GM12878 (cell line): ENCODE measurements around the gene ALOX12B. TPM values are rescaled to one million over a fixed set of nuclear protein-coding genes. Genes with fewer than 3 reads are reported as not detected.

Experiments
- ATAC-seq: fragments of 200-7000 bp; cut with Tn5 transposase; 3 replicates; pipeline ENCODE4 v1.9.1; 2020; ENCODE audit warnings: mild to moderate bottlenecking, moderate library complexity
- BruUV-seq: library from RNA; stranded (reverse); fragments of 400-500 nt; replicated peaks from 2 replicates; lab custom pipeline; 2021; lab: Mats Ljungman, UMichigan
- CTCF ChIA-PET: fragments of 300-600 bp; sonication (Branson Sonifier 250); formaldehyde crosslinking; extraction: SDS; loops from one replicate; lab custom pipeline; 2021; ENCODE audit warnings: inconsistent platforms; lab: Yijun Ruan, JAX
- POLR2A ChIA-PET: fragments of 350-600 bp; formaldehyde crosslinking; extraction: SDS; loops from one replicate; lab custom pipeline; 2021; ENCODE audit warnings: inconsistent platforms; lab: Charles Lee
- RAD21 ChIA-PET: fragments of 300-600 bp; sonication (Branson Sonifier 250); formaldehyde crosslinking; loops from one replicate; lab custom pipeline; 2023; ENCODE audit warnings: antibody characterized with exemption; ENCODE audit not compliant: unreplicated experiment; lab: Charles Lee
- SMC1A ChIA-PET: fragments of 300-600 bp; sonication (Branson Sonifier 250); formaldehyde crosslinking; loops from one replicate; lab custom pipeline; 2023; ENCODE audit not compliant: unreplicated experiment, uncharacterized antibody; lab: Charles Lee
- DNase-seq: peaks from one replicate; pipeline ENCODE4 v3.0.0-alpha.2; 2011; ENCODE audit warnings: low read depth, low spot score
- FAIRE-seq: peaks from 3 replicates; lab custom pipeline; 2011; peaks lifted over from hg19 to GRCh38; lab: Jason Lieb, UNC
- H2AFZ ChIP-seq: 2 replicates; pipeline ENCODE4 v1.6.0; 2011; ENCODE audit warnings: low read depth, low read length, control low read depth; ENCODE audit not compliant: control insufficient read depth
- H3K27ac ChIP-seq: 2 replicates; pipeline ENCODE4 v1.5.1; 2011; ENCODE audit warnings: control low read depth; ENCODE audit not compliant: control insufficient read depth, insufficient read depth
- H3K27me3 ChIP-seq, 2 experiments: replicated peaks in 1 of 2; 2 replicates each; pipeline versions ENCODE4 v1.6.0 to v1.6.1; 2011; ENCODE audit warnings: low read length in 1 of 2; ENCODE audit not compliant: control insufficient read depth in 2 of 2, insufficient read depth in 2 of 2
- H3K36me3 ChIP-seq, 2 experiments: 2 replicates each; pipeline ENCODE4 v1.5.1; 2011; ENCODE audit warnings: low read length in 1 of 2; ENCODE audit not compliant: control insufficient read depth in 2 of 2, insufficient read depth in 2 of 2
- H3K4me1 ChIP-seq: 2 replicates; pipeline ENCODE4 v1.6.1; 2011; ENCODE audit warnings: mild to moderate bottlenecking, low read length, moderate library complexity, mixed read lengths; ENCODE audit not compliant: control insufficient read depth, insufficient read depth
- H3K4me2 ChIP-seq: 2 replicates; pipeline ENCODE4 v1.6.0; 2011; ENCODE audit warnings: control low read depth; ENCODE audit not compliant: control insufficient read depth, insufficient read depth
- H3K4me3 ChIP-seq: fragments of 200-600 bp; sonication (generic); 2 replicates; pipeline ENCODE4 v1.5.1; 2016
- H3K79me2 ChIP-seq: 2 replicates; pipeline ENCODE4 v1.6.0; 2011; ENCODE audit warnings: low read length; ENCODE audit not compliant: control insufficient read depth, insufficient read depth
- H3K9ac ChIP-seq: 2 replicates; pipeline ENCODE4 v1.8.0; 2011; ENCODE audit warnings: low read length, control low read depth, mixed read lengths; ENCODE audit not compliant: control insufficient read depth, insufficient read depth
- H3K9me3 ChIP-seq: replicated peaks from 3 replicates; pipeline ENCODE4 v1.5.1; 2011; ENCODE audit warnings: mild to moderate bottlenecking, low read length; ENCODE audit not compliant: control insufficient read depth, insufficient read depth
- H4K20me1 ChIP-seq: 2 replicates; pipeline ENCODE4 v1.6.0; 2011; ENCODE audit not compliant: control insufficient read depth, insufficient read depth
- BACH1 ChIP-seq: fragments of 450-650 bp; IDR thresholded peaks from 2 replicates; pipeline ENCODE4 v1.6.1; 2017; ENCODE audit warnings: mild to moderate bottlenecking, borderline replicate concordance
- BRCA1 ChIP-seq: IDR thresholded peaks from 2 replicates; pipeline ENCODE4 v1.6.1; 2011; ENCODE audit warnings: low read depth, low read length, improper control_type of control experiment
- RAD21 ChIP-seq: IDR thresholded peaks from 2 replicates; pipeline ENCODE4 v1.6.1; 2011; ENCODE audit warnings: mild to moderate bottlenecking, low read depth, low read length, moderate library complexity; ENCODE audit not compliant: insufficient read depth
- SMAD1 ChIP-seq: fragments of 450-650 bp; IDR thresholded peaks from 2 replicates; pipeline ENCODE4 v1.6.1; 2018; ENCODE audit warnings: mild to moderate bottlenecking, low read depth; ENCODE audit not compliant: partially characterized antibody
- SRF ChIP-seq, 2 experiments: IDR thresholded peaks; 2 replicates each; pipeline ENCODE4 v1.6.1; 2011; ENCODE audit warnings: low read depth in 2 of 2, low read length in 2 of 2, mild to moderate bottlenecking in 1 of 2, moderate library complexity in 1 of 2
- USF1 ChIP-seq: IDR thresholded peaks from 2 replicates; pipeline ENCODE4 v1.6.1; 2011; ENCODE audit warnings: borderline replicate concordance, low read depth, mild to moderate bottlenecking, moderate library complexity, mixed read lengths, low read length; ENCODE audit not compliant: insufficient read depth; ENCODE audit errors: extremely low read length
- WGBS: methylation state at CpG from one replicate; pipeline ENCODE4 v1.1.6; 2016; ENCODE audit warnings: low lambda C conversion rate; ENCODE audit not compliant: insufficient replicate concordance, insufficient coverage; ENCODE audit errors: missing lambda C conversion rate; 5-methylcytosine and 5-hydroxymethylcytosine counted together
- in situ Hi-C: fragments of 300-500 bp; cut with MboI; formaldehyde crosslinking; loops from 9 replicates; pipeline ENCODE4 v1.14.3; 2018; ENCODE audit warnings: mixed read lengths
- intact Hi-C: fragments of 100-400 bp; cut with micrococcal nuclease; formaldehyde crosslinking; loops from one replicate; pipeline ENCODE4 v1.14.2; 2022; ENCODE audit not compliant: unreplicated experiment
- polyA plus RNA-seq, 11 experiments: library from polyadenylated mRNA; depleted of rRNA in 4 of 11; unstranded in 6 of 11; stranded (reverse) in 5 of 11; fragments of >200 nt; fragmentation: Nextera tagmentation in 4 of 11; fragmentation: Illumina TruSeq in 1 of 11; extraction: Ambion mirVana in 4 of 11; extraction: Trizol in 1 of 11; gene quantifications; 1 replicate in 1 of 11; 2 replicates in 10 of 11; pipeline versions ENCODE4 v1.2.1 to v1.2.3, GENCODE V29; 2011 to 2016; ENCODE audit warnings: inconsistent platforms in 2 of 11, missing spikeins in 2 of 11, low read depth in 1 of 11
- total RNA-seq, 4 experiments: library from RNA; depleted of rRNA in 3 of 4; stranded (reverse); fragments of >200 nt in 3 of 4; fragmentation: Illumina TruSeq in 1 of 4; extraction: Trizol in 1 of 4; gene quantifications; 2 replicates each; pipeline versions ENCODE4 v1.2.1 to v1.2.3, GENCODE V29; 2013 to 2021
- TF ChIP-seq, protein P1 (sequence below): fragments of 450-650 bp; IDR thresholded peaks from 2 replicates; pipeline ENCODE4 v1.6.1; 2017; ENCODE audit warnings: low read depth, mild to moderate bottlenecking, moderate library complexity

ALOX12B gene
- total and polyA plus RNA-seq, 10 of the 15 experiments (the other 5 are each of a cell fraction or from before 2014, with no cell fraction given) = 0.17 to 0.54 TPM; not detected in 8

DNA sequence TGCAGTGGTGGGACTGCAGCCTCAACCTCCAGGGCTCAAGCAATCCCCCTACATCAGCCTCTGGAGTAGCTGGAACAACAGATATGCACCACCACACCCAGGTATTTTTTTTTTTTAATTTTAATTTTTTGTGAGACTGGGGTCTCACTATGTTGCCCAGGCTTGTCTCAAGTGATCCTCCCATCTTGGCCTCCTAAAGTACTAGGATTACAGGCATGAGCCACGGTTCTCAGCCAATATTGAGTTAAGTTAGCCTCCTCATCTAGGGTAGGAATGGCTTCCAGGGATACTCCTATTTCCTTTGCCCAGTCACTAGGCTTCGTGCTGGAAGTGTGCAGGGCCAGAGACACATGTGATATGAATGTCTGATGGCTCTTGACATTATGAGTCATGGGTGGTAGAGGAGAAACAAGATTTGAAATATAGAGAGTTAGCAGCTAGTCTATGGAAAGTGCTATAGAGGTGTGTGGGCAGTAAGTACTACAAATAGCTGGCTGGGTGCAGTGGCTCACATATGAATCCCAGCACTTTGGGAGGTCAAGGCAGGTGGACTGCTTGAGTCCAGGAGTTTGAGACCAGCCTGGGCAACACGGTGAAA, 44.4 kb upstream of the ALOX12B start:
- Histone ChIP-seq H3K27me3 (no peaks in the 10 kb centered on the region), H3K79me2 (no peaks in the 10 kb centered on the region), H2AFZ (no peak overlapping the region), H3K9me3 (no peaks in the 10 kb centered on the region), H3K36me3 (no peaks in the 10 kb centered on the region), H3K4me2 (no peak overlapping the region), H3K4me1 (0 out of 2 replicates have a peak, but pooled peaks cover 4% of the 10 kb centered on the region), H3K9ac (no peak overlapping the region), H3K4me3 (no peak overlapping the region), H4K20me1 (no peaks in the 10 kb centered on the region), H3K27ac (no peak overlapping the region)
- BruUV-seq = no TSS peak
- RAD21 ChIA-PET = interaction anchor here (0.7 kb wide), 1 partner anchor 273 kb away, joined by 3 read pairs; no protein-coding TSS in a partner anchor
- 3% methylated on average over 3 of the region's 3 CpGs for WGBS
- SMC1A ChIA-PET = no interaction called here
- in situ Hi-C loops (no loop called here), intact Hi-C loops (no loop called here)
- POLR2A ChIA-PET = interaction anchor here (0.6 to 0.8 kb wide), 2 partner anchors 12 to 188 kb away, joined by 3 to 4 read pairs; no protein-coding TSS in a partner anchor
- FAIRE-seq = no peak
- peak; percentile 42; the same call in 2 of the 3 replicates for ATAC-seq
- CTCF ChIA-PET = interaction anchor here (0.8 to 4.1 kb wide), 2 partner anchors 9 to 12 kb away, joined by 3 to 20 read pairs; no protein-coding TSS in a partner anchor
- TF ChIP-seq, protein P1, sequence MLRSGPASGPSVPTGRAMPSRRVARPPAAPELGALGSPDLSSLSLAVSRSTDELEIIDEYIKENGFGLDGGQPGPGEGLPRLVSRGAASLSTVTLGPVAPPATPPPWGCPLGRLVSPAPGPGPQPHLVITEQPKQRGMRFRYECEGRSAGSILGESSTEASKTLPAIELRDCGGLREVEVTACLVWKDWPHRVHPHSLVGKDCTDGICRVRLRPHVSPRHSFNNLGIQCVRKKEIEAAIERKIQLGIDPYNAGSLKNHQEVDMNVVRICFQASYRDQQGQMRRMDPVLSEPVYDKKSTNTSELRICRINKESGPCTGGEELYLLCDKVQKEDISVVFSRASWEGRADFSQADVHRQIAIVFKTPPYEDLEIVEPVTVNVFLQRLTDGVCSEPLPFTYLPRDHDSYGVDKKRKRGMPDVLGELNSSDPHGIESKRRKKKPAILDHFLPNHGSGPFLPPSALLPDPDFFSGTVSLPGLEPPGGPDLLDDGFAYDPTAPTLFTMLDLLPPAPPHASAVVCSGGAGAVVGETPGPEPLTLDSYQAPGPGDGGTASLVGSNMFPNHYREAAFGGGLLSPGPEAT = no peak
- TF ChIP-seq RAD21 = no peak
- no peak for TF ChIP-seq SMAD1
- TF ChIP-seq USF1 = no peak
- TF ChIP-seq BRCA1 = no peak
- TF ChIP-seq BACH1 = no peak
- TF ChIP-seq SRF (IDR thresholded peaks at IDR 0.05; ENCODE audit: low read depth in 2 of 2, low read length in 2 of 2) = no peak
- no peak for DNase-seq
